GM18499 (cell line): ENCODE data around the gene SGF29.
"Not testable (repeated sequence)": the region's sequence is repeated elsewhere in the genome, so short reads cannot be mapped to it uniquely, and the experiment has no call there.

Source experiments
- ATAC-seq: cut with Tn5 transposase; IDR thresholded peaks from one replicate; pipeline ENCODE4 v1.9.1; 2021; ENCODE audit warnings: moderate number of reproducible peaks; ENCODE audit not compliant: insufficient read depth, unreplicated experiment

SGF29 gene

DNA sequence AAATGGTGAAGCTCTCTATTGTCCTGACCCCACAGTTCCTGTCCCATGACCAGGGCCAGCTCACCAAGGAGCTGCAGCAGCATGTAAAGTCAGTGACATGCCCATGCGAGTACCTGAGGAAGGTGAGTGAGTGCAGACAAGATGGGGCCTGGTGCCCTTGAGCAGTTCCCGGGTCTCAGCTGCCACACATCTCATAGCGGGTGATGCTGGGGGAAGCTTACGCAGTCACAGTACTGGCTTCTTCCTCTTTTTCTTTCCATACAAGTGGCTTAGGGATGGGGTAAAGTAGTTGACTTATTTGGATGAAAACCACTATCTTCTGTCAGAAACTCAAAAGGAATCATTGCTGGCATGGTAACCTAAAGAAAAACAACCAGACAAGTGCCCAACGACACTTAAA is 84.6 kb downstream of the SGF29 start:
- not testable (repeated sequence) for ATAC-seq

DNA sequence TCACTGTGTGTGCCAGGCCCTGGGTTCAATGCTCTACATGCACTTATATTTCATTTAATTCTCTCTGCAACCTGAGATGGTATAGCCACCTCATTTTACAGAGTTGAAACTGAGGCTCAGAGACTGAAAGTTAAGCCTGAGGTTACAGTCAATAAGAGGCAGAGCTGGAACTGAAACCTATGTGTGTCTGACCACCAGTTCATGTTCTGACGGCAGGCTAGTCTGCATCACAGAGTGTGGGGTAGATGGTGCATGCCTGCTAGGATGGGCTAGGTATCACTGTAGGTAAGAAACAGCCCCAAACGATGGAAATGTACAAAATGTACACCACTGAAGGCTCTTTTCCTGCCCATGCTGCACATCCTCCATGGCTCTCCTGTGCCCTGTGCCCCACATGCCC is 86.2 kb downstream of the SGF29 start:
- ATAC-seq: not testable (repeated sequence)
